SK-N-MC (cell line): ENCODE data around the gene GRID2IP.

Experiments used
- EZH2 ChIP-seq: fragments of 200-600 bp; sonication (generic); IDR thresholded peaks from one replicate; pipeline ENCODE4 v1.6.1; 2017; ENCODE audit warnings: antibody characterized with exemption
- POLR2AphosphoS5 ChIP-seq: IDR thresholded peaks from 2 replicates; pipeline ENCODE4 v1.6.1; 2012; ENCODE audit warnings: mild to moderate bottlenecking, low read depth, low read length, borderline replicate concordance

DNA sequence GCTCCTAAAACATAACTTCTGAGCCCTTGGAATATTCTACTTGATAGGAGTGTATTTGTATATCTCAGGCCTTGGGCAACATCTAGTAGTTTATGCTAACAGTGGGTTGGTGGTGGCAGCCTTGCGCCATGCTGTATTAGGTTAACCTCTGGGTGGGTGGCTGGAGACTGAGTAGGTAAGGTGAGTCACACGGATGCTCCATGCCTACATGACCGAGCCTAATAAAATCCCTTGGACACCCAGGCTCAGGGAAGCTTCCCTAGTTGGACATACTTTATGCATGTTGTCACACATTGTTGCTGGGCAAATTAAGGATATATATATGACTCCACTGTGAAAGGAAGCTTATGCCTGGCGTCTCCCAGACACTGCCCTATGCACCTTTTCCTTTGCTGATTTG lies 97.5 kb downstream of the GRID2IP start:
- TF ChIP-seq EZH2 (no peak), POLR2AphosphoS5 (no peak)
